ENCODE data around the gene XRCC1.
A peak's percentile ranks its signal among the peaks of the same experiment; 100 is the strongest.
"Not testable (repeated sequence)": the region's sequence is repeated elsewhere in the genome, so short reads cannot be mapped to it uniquely, and the experiment has no call there.

XRCC1 gene

GRCh38 chr19:43572171-43572588, 3.1 kb downstream of the XRCC1 start:
- DNase-seq: no peak

GRCh38 chr19:43570174-43570791, 5.0 kb downstream of the XRCC1 start:
- no peak for DNase-seq

GRCh38 chr19:43569657-43570056, 5.7 kb downstream of the XRCC1 start:
- no peak for DNase-seq

GRCh38 chr19:43564800-43565199, 10.5 kb downstream of the XRCC1 start:
- no peak for DNase-seq

- DNase-seq: no peak
Measured at GRCh38 chr19:43563816-43564457, 11.4 kb downstream of the XRCC1 start.

- DNase-seq: no peak
Measured at GRCh38 chr19:43562698-43563241, 12.6 kb downstream of the XRCC1 start.

GRCh38 chr19:43562226-43562697, 13.1 kb downstream of the XRCC1 start:
- DNase-seq: no peak

GRCh38 chr19:43561139-43561970, 14.0 kb downstream of the XRCC1 start:
- no peak for DNase-seq

GRCh38 chr19:43560687-43561086, 14.6 kb downstream of the XRCC1 start:
- DNase-seq: peak; percentile 65

GRCh38 chr19:43555185-43555770, 20.0 kb downstream of the XRCC1 start:
- peak; percentile 88 for DNase-seq

GRCh38 chr19:43554317-43554895, 20.9 kb downstream of the XRCC1 start:
- DNase-seq: no peak

- no peak for DNase-seq
Measured at GRCh38 chr19:43553656-43554055, 21.7 kb downstream of the XRCC1 start.

- no peak for DNase-seq
Measured at GRCh38 chr19:43552616-43553015, 22.7 kb downstream of the XRCC1 start.

- no peak for DNase-seq
Measured at GRCh38 chr19:43552198-43552450, 23.2 kb downstream of the XRCC1 start.

GRCh38 chr19:43551399-43552197, 23.7 kb downstream of the XRCC1 start:
- no peak for DNase-seq

- no peak for DNase-seq
Measured at GRCh38 chr19:43548706-43549105, 26.6 kb downstream of the XRCC1 start.

- not testable (repeated sequence) for DNase-seq
Measured at GRCh38 chr19:43547926-43548325, 27.4 kb downstream of the XRCC1 start.

GRCh38 chr19:43546581-43546980, 28.7 kb downstream of the XRCC1 start:
- no peak for DNase-seq

GRCh38 chr19:43545981-43546380, 29.3 kb downstream of the XRCC1 start:
- no peak for DNase-seq

- DNase-seq: no peak
Measured at GRCh38 chr19:43545276-43545675, 30.1 kb downstream of the XRCC1 start.

- no peak for DNase-seq
Measured at GRCh38 chr19:43544077-43544476, 31.2 kb downstream of the XRCC1 start.

Measured in islet precursor cell (in vitro differentiated cells).